GM12801 (cell line): ENCODE data around the gene DDX39B.

Source experiments
- TF ChIP-seq, protein P1 (sequence below): IDR thresholded peaks from one replicate; pipeline ENCODE4 v1.5.1; 2011; ENCODE audit warnings: control low read depth; ENCODE audit not compliant: insufficient read length; ENCODE audit errors: extremely low read depth

DDX39B gene

DNA sequence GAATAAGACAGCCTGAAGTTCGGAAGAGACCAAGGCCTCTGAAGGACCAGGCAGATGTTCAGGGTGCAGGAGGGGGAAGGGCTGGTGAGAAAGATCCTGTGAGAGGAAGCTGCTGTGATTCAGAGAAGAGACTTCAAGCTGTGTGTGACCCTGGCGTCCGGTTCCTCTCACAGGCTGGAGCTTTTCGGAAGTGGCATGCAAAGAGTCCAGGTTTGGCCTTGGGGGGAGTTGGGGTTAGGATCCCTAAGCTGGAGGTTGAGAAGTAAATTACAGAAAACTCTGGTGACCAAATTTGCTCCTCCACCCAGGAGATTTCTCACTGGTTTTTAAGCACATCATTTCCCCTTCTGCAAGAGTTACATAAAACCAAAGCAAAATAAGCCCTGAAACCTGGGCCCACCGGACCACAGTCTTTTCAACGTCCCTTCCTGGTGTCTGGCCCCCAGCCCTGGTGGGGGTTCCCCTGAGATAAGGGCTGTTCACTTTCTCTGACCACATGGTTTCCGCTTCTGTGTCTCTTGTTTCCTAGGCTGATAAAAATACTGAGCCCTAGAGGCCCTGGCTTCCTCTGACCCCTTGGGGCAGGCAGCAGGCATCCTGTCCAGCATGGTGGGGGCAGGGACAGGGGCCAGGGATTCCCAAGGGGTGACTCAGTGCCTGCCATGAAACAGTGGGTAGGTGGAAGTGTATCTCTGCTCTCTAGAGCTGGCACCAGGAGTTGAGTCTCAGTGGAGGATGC is 18.3 kb upstream of the DDX39B start:
- TF ChIP-seq, protein P1, sequence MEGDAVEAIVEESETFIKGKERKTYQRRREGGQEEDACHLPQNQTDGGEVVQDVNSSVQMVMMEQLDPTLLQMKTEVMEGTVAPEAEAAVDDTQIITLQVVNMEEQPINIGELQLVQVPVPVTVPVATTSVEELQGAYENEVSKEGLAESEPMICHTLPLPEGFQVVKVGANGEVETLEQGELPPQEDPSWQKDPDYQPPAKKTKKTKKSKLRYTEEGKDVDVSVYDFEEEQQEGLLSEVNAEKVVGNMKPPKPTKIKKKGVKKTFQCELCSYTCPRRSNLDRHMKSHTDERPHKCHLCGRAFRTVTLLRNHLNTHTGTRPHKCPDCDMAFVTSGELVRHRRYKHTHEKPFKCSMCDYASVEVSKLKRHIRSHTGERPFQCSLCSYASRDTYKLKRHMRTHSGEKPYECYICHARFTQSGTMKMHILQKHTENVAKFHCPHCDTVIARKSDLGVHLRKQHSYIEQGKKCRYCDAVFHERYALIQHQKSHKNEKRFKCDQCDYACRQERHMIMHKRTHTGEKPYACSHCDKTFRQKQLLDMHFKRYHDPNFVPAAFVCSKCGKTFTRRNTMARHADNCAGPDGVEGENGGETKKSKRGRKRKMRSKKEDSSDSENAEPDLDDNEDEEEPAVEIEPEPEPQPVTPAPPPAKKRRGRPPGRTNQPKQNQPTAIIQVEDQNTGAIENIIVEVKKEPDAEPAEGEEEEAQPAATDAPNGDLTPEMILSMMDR: no peak

DNA sequence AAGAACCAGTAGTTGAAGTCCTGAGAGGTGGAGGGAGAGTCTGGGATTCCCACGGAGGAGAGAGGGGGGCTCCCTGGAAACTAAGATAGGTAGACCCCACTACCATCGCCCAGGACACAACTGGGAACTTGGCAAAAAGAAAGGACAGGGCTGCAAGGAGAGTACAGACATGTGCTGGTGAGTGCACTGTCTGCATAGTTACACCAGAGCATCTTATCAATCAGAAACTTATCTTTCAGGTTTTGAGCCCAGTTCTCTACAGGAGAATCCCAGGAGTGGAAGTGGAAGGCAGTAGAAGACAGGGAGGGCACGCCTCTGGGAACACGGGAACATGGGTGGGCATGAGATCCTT is 17.8 kb upstream of the DDX39B start:
- TF ChIP-seq, protein P1: no peak

DNA sequence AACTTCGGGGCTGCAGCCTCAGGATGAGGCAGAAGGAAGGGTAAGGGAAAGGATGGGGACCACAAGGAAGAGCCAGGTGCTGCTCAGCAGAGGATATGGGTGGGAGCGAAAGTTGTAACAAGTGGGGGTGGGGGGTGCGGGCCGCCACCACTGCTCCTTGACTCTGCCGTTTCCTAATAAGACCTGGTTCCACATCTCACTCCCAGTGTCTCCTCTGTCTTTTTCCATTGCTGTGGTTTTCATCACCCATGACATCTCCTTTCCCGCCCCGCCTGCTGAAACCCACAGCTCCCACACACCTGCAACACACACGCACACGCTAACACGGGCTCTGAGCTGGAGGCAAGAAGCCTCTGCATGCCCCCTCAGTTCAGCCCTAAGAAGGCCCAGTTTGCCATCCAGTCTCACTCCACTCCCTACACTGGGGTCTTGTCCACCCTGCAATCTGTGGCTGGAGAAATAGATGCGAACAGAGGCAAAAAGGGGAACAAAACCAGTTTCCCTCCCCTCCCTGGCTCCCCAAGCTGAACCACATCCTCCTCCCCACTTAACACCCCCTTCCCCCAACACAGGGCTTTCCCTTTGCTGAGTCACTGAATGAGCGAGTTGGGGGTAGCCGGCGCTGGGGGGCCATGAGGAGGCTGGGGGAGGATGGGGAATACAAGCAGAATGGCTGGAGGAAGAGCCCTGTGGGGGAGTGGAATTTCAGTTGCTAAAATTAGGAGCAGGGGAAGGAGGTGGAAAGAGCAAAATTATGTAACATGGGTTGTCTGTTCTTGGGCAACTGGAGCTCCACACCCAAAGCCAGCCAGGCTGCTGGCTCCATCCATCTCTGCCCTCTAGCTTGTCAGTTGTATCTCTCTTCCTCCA is 17.1 kb upstream of the DDX39B start:
- TF ChIP-seq, protein P1: no peak

DNA sequence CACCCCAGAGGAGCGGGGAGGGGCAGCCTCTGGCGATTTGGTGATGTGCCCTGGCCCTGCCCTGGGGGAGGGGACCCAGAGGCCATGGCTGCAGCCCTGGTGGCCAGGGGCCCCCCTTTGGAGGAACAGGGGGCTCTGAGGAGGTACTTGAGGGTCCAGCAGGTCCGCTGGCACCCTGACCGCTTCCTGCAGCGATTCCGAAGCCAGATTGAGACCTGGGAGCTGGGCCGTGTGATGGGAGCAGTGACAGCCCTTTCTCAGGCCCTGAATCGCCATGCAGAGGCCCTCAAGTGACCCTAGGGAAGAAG is 16.5 kb upstream of the DDX39B start:
- TF ChIP-seq, protein P1: no peak

DNA sequence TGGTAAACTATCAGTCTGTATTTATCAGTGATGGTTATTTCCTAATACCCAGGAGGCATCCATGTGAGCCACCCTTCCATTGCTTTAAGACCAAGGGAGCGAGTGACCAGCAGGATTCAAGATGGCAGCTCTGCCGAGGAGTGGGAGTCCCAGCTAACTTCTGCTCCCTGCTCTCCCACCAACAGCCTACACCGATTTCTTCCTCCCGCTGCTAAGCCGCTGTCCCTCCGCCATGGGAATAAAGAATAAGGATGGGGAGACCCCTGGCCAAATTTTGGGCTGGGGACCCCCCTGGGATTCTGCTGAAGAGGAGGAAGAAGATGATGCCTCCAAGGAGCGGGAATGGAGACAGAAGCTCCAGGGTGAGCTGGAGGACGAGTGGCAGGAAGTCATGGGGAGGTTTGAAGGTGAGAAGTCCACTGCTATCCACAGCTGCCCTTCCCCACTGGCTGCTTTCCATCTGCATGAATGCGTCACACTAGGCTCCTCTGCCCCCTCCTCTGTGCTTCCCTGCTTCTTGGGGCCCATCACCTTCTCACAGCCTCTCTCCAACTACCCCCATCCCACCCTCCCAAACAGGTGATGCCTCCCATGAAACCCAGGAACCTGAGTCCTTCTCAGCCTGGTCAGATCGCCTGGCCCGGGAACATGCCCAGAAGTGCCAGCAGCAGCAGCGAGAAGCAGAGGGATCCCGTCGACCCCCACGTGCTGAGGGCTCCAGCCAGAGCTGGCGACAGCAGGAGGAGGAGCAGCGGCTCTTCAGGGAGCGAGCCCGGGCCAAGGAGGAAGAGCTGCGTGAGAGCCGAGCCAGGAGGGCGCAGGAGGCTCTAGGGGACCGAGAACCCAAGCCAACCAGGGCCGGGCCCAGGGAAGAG is 15.9 kb upstream of the DDX39B start:
- TF ChIP-seq, protein P1: no peak

DNA sequence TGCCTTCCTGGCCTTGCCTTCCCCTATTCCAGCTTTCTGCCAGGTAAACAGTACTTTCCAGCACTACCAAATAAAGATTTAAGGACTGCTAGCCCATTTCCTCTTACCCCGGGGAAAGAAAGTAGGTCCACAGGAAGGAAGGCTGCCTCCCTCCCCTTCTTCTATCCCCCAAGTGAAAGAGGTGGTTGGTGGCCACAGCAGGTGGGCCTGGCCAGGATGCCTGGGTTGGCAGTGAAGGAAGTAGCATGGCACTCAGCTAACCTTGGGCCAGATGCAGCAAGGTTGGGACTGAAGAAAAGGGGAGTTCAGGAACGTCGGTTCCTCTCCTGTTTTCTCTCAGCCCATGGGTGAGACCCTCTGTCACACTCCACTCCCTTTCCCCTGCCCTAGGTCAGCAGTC is 14.5 kb upstream of the DDX39B start:
- TF ChIP-seq, protein P1: no peak

DNA sequence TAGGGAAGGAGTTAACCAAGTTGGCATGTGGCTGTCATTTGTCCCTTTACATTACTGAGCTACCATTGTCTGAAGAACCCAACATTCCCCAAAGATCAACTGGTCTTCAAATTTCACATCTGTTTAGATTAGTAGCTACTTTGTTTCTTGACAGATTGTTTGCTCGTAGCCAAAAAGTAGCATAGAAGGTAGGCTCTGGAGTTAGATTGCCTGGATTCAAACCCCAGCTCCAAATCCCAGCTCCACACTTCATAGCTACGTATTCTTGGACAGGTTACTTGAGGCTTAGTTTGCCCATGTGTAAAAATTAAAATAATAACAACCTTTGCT is 6.7 kb upstream of the DDX39B start:
- TF ChIP-seq, protein P1: no peak
